ENCODE measurements around the gene DIP2A.

Gene DIP2A

DNA sequence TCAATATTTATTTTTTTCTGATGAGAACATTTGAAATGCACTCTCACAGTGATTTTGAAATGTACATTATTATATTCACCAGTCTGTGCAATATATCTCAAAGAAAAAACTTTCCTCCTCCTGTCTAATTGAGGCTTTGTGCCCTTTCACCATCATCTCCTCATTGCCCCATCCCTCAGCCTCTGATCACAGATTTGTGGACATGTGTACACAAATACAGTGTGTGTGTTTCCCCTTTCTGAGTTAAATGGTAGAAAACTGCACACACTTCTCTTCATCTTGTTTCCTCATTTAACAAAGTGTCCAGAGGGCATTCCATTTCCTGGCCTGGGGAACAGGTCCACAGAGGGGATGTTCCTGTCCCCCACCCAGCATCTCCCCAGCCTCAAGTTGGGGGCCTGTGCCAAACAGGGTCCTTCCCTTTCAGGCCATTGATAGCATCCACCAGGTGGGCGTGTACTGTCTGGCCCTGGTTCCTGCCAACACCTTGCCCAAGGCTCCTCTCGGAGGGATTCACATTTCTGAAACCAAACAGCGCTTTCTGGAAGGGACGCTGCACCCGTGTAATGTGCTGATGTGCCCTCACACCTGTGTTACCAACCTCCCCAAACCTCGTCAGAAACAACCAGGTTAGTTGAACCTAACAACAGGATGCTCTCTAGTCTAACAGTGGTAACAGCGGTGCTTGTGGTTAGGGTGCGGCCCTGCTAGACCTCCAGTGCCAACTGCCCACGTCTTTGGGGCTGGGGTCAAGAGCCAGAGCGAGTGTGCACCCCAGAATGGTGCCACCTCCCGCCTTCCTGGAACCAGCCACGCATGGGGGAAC lies 91.6 kb downstream of the DIP2A start:
- intact Hi-C loops (cut with DNase I) = no loop called here
- no peak for DNase-seq

DNA sequence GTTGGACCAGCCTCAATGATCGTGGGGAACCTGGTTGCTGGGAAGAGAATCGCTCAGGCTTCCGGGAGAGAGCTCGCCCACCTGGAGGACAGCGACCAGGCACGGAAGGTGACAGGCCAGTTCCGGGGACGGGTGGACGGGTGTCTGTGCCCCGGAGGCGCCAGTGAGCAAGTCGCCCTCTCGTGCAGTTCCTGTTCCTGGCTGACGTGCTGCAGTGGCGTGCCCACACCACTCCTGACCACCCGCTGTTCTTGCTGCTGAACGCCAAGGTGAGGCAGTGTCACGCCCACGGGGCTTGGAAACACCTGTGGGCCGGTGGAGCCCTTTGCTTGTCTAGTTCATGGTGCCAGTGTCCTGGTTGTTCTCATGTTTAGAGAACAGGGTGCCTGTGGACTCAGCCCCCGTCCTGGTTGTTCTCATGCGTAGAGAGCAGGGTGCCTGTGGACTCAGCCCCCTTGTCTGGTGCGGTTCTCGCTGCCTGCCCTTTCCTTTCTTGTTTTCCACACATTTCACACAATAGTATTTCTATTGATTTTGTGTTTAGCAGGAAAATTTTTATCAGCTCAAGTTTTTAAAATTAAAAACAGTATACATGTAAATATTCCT lies 93.0 kb downstream of the DIP2A start:
- peak in 1 of 10 donors; percentile 72 for DNase-seq
- intact Hi-C loops (cut with DNase I) = no loop called here

DNA sequence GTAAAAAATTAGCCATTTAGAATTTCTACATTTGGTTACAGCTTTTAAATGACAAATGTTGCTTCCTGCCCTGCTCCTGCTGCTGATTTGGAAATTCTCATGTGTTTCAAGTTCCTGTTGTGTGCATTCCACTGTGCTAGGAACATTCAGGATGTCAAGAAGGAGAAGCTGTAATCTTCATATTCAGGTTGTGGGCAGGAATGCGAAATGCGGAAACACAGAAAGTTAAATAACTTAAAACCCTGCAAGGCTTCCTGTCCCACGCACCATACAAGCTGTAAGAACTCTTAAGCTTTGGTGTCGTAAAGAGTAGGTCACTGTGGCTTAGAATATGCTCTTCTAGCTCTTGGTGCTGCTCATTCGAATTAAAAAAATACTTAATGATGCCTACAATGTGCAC lies 93.6 kb downstream of the DIP2A start:
- intact Hi-C loops (cut with DNase I) = no loop called here
- no peak for DNase-seq

DNA sequence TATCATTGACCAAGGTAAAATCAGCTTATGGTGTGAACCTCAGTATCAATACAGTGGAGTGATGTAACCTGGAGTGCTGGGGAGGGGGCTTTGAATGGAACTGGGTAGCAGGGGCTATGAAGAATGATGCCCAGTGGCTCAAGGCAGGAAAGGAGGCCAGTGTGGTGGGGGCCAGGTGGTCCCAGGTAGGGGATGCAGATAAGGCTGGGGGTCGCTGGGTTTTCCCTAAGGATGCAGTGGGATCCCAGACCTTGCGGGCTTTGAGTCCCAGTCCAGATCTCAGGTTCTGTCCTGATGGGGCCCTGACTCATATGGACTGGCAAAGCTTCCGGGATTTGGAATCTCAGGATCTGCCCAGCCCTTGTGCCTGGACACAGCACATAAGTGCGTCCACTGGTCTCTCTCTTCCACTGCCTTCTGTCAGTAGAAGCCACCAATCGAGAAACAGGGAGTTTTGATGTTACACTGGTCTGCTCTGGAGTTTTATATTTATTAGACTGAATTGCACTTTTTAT lies 94.2 kb downstream of the DIP2A start:
- DNase-seq = no peak
- intact Hi-C loops (cut with DNase I) = no loop called here

DNA sequence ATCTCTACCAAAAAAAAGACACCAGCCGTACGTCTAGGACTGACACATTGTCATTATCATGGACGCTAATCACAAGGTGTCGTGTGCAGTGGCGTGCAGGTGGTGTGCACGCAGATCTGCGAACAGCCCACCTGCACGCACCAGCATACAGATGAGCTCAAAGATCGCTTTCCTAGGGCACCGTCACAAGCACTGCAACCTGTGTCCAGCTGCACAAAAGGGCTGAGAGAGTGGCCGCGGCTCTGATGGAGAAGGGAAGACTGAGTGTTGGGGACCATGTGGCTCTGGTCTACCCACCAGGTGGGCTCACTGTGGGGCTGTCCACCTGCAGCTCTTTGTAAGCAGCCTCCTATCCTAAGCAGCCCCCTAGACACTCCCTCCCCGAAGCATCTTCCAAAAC lies 95.3 kb downstream of the DIP2A start:
- no peak for DNase-seq
- intact Hi-C loops (cut with DNase I) = no loop called here

DNA sequence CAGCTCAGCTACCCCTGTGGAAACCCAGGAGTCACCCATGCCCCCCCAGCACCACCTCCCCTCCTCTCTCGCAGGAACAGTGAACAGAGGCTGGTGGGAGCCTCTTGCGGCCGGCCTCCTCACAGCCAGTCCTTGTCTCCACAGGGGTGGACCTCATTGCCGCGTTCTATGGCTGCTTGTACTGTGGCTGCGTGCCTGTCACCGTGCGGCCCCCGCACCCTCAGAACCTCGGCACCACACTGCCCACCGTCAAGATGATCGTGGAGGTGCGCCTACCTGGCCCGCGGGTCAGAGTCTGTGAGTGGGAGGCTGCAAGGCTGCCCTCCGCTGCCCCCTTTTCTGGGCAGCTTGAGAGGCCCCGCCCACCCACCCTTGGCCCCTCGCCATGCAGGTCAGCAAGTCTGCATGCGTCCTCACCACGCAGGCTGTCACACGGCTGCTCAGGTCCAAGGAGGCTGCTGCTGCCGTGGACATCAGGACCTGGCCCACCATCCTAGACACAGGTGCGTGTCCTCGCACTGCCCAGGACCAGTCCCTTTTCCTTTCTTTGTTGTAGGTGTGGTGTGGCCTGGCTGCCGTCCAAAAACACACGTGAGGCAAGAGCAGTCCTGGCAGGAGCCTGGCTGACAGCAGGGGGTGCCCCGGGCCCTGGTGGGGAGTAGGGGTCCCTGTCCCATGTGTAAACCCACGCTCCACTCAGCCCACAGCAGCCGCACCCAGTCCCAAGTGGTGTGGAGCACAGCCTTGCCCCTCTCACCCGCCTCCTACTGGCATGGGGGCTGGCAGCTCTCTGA lies 95.9 kb downstream of the DIP2A start:
- intact Hi-C loops (cut with DNase I) = no loop called here
- DNase-seq = peak in 1 of 10 donors; percentile 85

DNA sequence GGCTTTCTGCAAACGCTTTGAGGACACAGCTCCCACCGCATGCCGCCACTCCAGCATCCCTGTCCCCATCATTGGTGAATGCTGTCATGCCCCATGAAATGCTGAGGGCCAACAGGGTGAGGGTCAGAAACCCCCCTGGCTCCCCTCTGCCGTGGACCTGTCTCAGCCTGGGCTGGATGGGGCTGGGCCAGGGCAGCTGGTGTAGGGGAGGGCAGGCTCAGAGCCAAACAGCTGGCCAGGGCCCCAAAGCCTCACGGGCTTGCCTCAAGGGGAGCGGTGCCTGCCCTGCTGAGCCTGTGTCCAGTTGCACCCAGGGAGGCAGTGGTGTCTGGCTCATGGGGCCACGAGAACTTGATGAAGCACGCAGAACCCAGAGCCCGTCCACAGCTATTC lies 96.5 kb downstream of the DIP2A start:
- peak in 1 of 10 donors; percentile 70 for DNase-seq
- intact Hi-C loops (cut with DNase I) = no loop called here

DNA sequence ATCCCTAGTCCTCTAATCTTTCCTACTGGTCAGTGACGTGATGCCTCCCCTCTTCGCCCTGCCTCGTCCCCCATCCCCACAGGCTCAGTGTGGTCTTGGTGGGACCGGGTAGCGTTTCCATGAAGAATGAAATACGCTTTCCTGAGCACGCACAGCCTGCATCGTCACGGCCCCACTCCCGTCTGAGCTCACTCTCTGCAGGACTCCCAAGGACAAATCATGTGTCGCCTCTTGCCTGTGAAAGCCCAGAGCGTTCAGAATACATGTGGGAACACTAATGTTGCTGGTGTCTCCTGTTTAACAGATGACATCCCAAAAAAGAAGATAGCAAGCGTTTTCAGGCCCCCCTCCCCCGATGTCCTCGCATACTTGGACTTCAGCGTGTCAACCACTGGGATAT lies 97.0 kb downstream of the DIP2A start:
- no peak for DNase-seq
- intact Hi-C loops (cut with DNase I) = no loop called here

DNA sequence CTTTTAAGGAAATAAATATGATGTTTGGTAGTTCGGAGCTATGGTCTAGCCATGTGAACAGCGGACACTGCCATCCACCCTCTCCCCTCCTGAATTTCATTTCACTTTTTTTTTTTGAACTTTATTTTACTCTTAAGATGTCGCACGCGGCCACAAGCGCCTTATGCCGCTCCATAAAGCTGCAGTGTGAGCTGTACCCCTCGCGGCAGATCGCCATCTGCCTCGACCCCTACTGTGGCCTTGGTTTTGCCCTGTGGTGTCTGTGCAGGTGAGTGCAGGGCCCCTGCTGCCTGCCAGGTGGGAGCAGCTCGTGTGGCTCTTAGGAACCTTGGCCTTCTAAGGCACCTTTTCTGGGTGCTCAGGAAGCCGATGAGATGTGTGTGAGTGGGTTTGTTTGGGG lies 98.1 kb downstream of the DIP2A start:
- intact Hi-C loops (cut with DNase I) = no loop called here
- DNase-seq = peak in 1 of 10 donors; percentile 78

DNA sequence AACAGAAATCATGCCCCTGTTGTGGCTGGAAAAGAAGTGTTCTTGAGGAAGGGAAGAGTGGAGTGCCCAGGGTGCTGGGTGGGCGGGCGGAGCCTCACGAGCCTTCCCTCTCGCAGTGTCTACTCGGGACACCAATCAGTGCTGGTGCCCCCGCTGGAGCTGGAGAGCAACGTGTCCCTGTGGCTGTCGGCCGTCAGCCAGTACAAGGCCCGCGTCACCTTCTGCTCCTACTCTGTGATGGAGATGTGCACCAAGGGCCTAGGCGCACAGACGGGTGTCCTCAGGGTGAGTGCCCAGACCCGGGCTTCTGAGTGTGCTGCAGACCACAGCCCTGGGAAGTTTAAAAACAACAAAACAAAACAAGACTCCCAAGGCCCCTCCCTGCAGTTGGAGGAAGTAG lies 98.8 kb downstream of the DIP2A start:
- intact Hi-C loops (cut with DNase I) = no loop called here
- DNase-seq = no peak

DNA sequence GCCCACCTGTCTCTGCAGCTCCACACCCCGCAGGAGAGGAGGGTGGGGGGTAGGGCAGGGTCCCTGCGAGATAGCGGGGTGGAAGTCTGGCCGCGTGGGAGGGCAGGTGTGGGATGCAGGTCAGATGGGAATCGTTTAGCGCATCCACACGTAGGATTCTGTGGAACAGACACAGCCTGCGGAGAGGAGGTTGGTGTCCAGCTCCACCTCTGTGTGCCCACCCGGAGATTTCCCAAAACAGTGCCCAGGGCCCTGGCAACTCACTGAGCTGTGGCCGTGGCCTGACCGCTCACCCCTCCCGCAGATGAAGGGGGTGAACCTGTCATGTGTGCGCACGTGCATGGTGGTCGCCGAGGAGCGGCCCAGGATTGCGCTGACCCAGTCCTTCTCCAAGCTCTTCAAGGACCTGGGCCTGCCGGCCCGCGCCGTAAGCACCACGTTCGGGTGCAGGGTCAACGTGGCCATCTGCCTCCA lies 99.3 kb downstream of the DIP2A start:
- intact Hi-C loops (cut with DNase I) = no loop called here
- DNase-seq = peak in 1 of 10 donors; percentile 79

DNA sequence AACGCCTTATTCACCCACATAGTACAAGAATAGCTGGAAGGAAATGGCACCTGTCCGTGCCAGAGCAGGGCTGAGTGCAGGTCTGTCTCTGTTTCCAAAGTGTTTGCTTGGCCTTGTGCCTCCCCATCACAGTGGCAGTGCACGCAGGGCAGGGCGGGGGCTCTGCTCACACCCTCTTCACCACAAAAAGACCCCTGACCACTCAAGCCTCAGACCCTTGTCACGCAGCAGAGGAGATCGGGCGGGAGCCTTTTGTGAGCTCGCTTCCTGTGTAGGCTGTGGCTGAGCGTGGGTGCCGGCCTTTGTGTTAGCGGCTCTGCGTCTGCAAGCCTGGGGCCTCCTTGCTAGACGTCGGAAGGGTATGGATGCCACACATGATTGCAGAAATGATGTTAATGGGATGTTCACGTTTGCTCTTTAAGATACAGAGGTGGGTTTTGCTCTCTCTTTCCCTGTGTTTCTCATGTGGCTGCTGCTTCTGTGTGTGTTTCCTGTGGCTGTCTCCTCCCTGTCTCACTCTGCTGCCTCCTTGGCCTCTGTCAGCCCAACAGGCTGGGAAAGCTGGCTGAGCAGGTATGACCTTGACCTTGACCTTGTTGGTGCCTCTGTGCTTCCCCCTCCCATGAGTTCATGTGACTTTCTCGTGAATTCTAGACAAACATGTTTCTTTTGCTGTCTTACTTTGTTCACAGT lies 100.7 kb downstream of the DIP2A start:
- DNase-seq = peak in 2 of 10 donors; percentile 41 to 81
- intact Hi-C loops (cut with DNase I) = no loop called here

DNA sequence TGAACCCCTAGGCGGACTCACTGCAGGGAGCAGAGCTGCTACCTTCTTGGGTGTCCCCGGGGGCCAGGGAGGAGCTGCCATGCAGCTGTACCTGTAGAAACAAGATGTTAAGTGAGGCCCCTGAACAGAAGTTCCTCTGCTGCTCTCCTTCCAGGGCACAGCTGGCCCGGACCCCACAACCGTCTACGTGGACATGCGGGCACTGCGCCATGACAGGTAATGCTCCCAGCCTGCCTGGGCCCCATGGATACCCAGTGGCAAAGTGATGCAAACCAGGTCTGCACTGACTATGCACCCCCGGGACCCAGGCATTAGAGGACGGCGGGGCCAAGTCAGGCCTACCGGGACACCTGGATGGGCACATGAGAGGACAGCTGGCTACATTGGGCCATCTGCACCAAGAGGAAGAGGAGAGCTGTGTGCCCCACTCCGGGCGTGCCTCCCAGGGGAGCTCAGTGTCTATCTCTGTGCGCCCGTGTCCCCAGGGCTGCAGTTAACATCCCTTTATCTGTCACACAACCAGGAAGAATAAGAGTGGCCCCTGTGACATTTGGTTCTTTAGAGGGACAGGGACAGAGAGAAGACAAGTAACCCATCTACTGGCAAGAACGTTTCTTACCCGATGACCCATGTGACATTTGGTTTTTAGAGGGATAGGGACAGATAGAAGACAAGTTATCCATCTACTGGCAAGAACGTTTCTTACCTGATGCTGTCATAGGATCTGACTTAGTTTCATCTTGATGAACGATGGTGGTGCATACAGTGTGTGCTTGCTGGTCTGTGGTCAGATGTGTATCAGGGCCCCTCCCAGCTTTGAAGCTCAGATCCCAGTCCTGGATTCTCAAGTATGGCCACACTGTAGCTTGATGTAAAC lies 102.1 kb downstream of the DIP2A start:
- intact Hi-C loops (cut with DNase I) = no loop called here
- peak in 1 of 10 donors; percentile 85 for DNase-seq

DNA sequence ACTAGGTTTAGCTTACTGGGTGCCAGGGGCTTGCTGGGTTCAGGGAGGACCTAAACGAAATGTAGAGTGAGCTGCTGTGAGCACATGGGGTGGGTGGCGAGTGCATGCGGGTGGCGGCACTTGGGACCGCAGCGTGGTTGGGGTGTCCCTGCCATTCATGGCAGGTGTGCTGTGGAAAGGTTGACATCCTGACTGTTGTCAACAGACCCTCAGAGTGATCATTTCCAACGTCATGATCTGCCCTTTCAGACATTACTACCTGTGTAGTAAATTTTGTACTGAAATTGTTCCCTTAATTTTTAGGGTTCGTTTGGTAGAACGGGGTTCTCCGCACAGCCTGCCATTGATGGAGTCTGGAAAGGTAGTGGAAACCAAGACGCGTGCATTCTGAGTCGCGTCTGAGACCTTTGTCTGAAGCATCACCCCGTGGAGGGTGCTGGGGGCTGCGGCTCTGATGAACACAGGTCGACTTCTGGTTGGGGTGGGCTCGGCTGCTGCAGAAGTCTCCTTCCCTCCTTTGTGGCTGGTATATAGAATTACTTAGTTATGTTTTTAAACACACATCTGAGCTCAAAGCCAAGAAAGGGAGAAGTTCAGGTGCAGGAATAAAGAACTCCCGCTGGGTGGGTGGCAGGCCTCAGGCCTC lies 102.9 kb downstream of the DIP2A start:
- DNase-seq = no peak
- intact Hi-C loops (cut with DNase I) = no loop called here

DNA sequence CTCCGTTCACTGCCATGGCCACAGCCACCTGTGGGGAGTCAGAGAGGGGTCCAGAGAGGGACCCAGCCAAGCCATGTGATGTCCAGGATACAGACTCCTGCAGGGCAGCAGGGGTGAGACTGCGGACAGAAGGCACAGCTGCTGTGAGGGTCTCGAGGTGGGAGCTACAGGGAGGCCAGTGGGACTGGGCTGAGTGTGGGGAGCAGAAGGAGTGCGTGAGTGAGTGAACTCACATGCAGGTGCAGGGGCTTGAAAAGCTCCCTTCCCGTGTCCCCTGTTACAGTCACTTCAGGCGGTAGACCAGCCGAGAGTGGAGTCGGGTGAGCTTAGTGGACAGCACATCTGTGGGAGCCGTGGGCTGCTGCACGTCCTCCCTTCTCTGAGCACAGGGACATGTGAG lies 103.8 kb downstream of the DIP2A start:
- no peak for DNase-seq
- intact Hi-C loops (cut with DNase I) = no loop called here

DNA sequence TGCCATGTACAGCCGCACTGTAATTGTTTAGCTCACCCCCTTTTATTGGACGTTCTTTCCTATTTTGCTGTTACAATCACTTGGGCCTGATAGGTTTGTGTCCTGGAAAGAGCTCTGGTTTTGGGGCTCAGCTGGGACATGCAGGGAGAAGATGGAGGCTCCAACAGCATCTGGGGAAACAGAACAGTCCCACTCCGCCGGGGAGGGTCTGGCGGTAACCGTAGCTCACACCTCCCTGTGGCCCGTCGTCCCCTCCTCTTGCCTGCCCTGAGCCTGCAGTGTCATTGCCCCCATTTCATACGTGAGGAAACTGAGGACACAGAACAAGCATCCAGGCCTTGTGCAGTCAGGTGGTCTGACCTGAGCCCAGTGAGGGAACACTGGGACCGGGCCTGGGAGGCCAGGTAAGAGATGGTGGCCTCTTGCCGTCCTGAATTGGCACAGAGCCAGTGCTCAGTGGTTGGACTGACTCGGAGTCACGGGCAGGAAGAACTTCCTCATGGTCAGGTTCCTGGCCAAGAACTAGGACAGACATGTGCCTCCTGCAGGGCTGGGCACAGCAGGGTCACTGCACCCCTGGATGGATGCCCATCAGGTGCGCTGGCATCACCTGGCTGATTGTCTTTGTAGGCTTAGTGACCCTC lies 104.4 kb downstream of the DIP2A start:
- no peak for DNase-seq
- intact Hi-C loops (cut with DNase I) = no loop called here

DNA sequence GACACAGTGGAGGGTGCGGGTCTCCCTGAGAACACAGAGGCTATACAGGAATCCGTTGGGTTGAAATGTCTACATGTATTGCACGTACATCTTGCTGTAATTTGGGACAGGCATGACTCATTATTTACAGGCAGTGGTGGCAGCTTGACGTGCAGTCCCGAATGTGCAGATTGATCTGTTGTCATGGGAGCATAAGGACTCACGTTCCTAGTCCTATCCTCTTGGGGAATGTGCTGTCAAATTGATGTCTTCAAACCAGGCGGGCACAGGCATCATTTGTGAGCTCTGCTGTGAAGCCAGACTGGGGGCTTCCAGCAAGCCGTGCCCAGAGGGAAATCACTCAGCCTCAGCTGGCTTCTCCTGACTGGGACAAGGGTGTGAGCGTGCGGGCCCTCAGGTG lies 105.7 kb downstream of the DIP2A start:
- intact Hi-C loops (cut with DNase I) = no loop called here
- no peak for DNase-seq

DNA sequence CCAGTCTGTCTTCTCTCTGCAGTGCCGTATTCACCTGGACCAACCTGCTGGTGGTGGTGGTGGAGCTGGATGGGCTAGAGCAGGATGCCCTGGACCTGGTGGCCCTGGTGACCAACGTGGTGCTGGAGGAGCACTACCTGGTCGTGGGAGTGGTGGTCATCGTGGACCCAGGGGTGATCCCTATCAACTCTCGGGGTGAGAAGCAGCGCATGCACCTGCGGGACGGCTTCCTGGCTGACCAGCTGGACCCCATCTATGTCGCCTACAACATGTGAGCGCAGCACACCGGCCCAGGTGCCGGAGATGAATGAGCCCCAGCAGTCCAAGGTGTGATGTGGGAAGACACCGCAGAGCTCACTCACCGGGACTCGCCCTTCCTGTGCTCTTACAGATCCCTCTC lies 108.7 kb downstream of the DIP2A start:
- intact Hi-C loops (cut with DNase I) = no loop called here
- DNase-seq = peak in 1 of 10 donors; percentile 74

DNA sequence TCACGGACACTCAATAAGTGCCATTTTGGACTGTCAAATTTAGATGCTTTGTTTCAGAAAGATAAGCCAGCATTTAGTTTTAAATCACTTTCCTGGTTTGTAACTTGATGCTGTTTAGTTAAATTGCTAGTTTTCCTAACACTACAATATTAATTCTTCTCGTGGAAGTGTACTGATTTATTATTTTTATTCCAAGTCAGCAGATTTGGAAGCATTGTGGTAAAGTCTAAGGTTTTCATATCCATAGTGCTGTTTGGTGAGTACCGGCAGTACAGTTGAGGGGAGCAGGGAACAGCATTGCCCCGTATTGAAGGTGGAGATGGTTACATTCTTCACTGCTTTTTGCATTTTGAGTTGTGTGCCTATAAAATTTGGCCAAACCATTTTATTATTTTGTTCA lies 109.9 kb downstream of the DIP2A start:
- intact Hi-C loops (cut with DNase I) = no loop called here
- no peak for DNase-seq

Measured in posterior cingulate gyrus (tissue), 11 donors.